Fibroblast of lung (primary cell): ENCODE data around the gene C18orf63. TPM values are rescaled to one million over a fixed set of nuclear protein-coding genes. Genes with fewer than 3 reads are reported as not detected.

Experiments
- DNase-seq, 2 donors: peaks; one replicate each; pipeline versions ENCODE4 v3.0.0 to v3.0.0-alpha.2; 2010; ENCODE audit warnings: low read depth in 2 of 2
- H2AFZ ChIP-seq: 2 replicates; pipeline ENCODE4 v1.5.1; 2012; ENCODE audit warnings: low read length, control low read depth, inconsistent platforms
- H3K27ac ChIP-seq: 2 replicates; pipeline ENCODE4 v1.5.1; 2011; ENCODE audit warnings: low read length, control low read depth; ENCODE audit not compliant: insufficient read depth
- H3K27me3 ChIP-seq: 2 replicates; pipeline ENCODE4 v1.5.1; 2011; ENCODE audit warnings: mild to moderate bottlenecking, low read length; ENCODE audit not compliant: control insufficient read depth, insufficient read depth
- H3K36me3 ChIP-seq: 2 replicates; pipeline ENCODE4 v1.5.1; 2011; ENCODE audit warnings: low read length; ENCODE audit not compliant: control insufficient read depth, insufficient read depth
- H3K4me1 ChIP-seq: 2 replicates; pipeline ENCODE4 v1.5.1; 2011; ENCODE audit warnings: low read length; ENCODE audit not compliant: control insufficient read depth, insufficient read depth; ENCODE audit errors: extremely low read depth
- H3K4me2 ChIP-seq: 2 replicates; pipeline ENCODE4 v1.5.1; 2011; ENCODE audit warnings: low read length, control low read depth; ENCODE audit not compliant: insufficient read depth; ENCODE audit errors: extremely low read depth
- H3K4me3 ChIP-seq, 4 experiments: fragments of 200-600 bp in 1 of 4; sonication (generic) in 1 of 4; replicated peaks in 1 of 4; 2 replicates each; pipeline ENCODE4 v1.5.1; 2011 to 2016; ENCODE audit warnings: low read length in 4 of 4, low read depth in 3 of 4, mild to moderate bottlenecking in 3 of 4, control low read depth in 2 of 4, inconsistent platforms in 1 of 4, mixed read lengths in 1 of 4; ENCODE audit not compliant: insufficient read depth in 1 of 4; ENCODE audit errors: control extremely low read depth in 1 of 4
- H3K79me2 ChIP-seq: 2 replicates; pipeline ENCODE4 v1.5.1; 2012; ENCODE audit warnings: mild to moderate bottlenecking, low read length, inconsistent platforms; ENCODE audit not compliant: control insufficient read depth, insufficient read depth
- H3K9ac ChIP-seq: 2 replicates; pipeline ENCODE4 v1.5.1; 2011; ENCODE audit warnings: mild to moderate bottlenecking, low read length, control low read depth; ENCODE audit not compliant: insufficient read depth
- H3K9me3 ChIP-seq: 2 replicates; pipeline ENCODE4 v1.5.1; 2012; ENCODE audit warnings: low read depth, low read length; ENCODE audit not compliant: control insufficient read depth, insufficient read depth
- H4K20me1 ChIP-seq: 2 replicates; pipeline ENCODE4 v1.5.1; 2011; ENCODE audit warnings: low read length; ENCODE audit not compliant: control insufficient read depth, insufficient read depth; ENCODE audit errors: extremely low read depth
- CTCF ChIP-seq, 2 donors: IDR thresholded peaks in 1 of 2; conservative IDR thresholded peaks in 1 of 2; 1 replicate in 1 of 2; 2 replicates in 1 of 2; pipeline ENCODE4 v1.5.1; 2011 to 2012; ENCODE audit warnings: low read length in 2 of 2, control low read depth in 1 of 2, inconsistent platforms in 1 of 2, low read depth in 1 of 2, mild to moderate bottlenecking in 1 of 2
- EZH2 ChIP-seq: IDR thresholded peaks from 2 replicates; pipeline ENCODE4 v1.5.1; 2012; ENCODE audit warnings: low read length, control low read depth, mild to moderate bottlenecking; ENCODE audit errors: missing control alignments
- polyA plus RNA-seq, 2 donors: library from polyadenylated mRNA; depleted of rRNA in 1 of 2; stranded (reverse) in 1 of 2; unstranded in 1 of 2; fragments of >200 nt; gene quantifications; 2 replicates each; pipeline ENCODE4 v1.2.1, GENCODE V29; 2011 to 2012; ENCODE audit warnings: missing spikeins in 1 of 2
- total RNA-seq: library from RNA; depleted of rRNA; stranded (reverse); fragments of >200 nt; gene quantifications from 2 replicates; pipeline ENCODE4 v1.2.1, GENCODE V29; 2014

Gene C18orf63
- total and polyA plus RNA-seq, 2 donors (not counting 1 experiment from before 2014, with no cell fraction given): not detected

- Histone ChIP-seq H2AFZ (no peak overlapping the region), H3K9me3 (no peaks in the 10 kb centered on the region), H3K4me1 (no peaks in the 10 kb centered on the region), H3K27ac (no peak overlapping the region), H4K20me1 (no peaks in the 10 kb centered on the region), H3K36me3 (no peaks in the 10 kb centered on the region), H3K27me3 (no peaks in the 10 kb centered on the region), H3K4me2 (no peak overlapping the region), H3K9ac (no peak overlapping the region), H3K79me2 (no peaks in the 10 kb centered on the region), H3K4me3 (no peak overlapping the region)
- TF ChIP-seq CTCF (conservative IDR thresholded peaks at IDR 0.05 in 1 of 2, IDR thresholded peaks at IDR 0.05 in 1 of 2; ENCODE audit: low read depth in 1 of 2, low read length in 2 of 2) (no peak), EZH2 (no peak)
- no peak for DNase-seq
These were observed 60.4 kb downstream of the C18orf63 start for GRCh38 chr18:74375999-74376398.

- H3K79me2 ChIP-seq: no peaks in the 10 kb centered on the region
- TF ChIP-seq CTCF (conservative IDR thresholded peaks at IDR 0.05 in 1 of 2, IDR thresholded peaks at IDR 0.05 in 1 of 2; ENCODE audit: low read depth in 1 of 2, low read length in 2 of 2): no peak
- no peak overlapping the region for H3K9ac ChIP-seq
- DNase-seq: no peak
- H3K9me3 ChIP-seq: no peaks in the 10 kb centered on the region
- no peak overlapping the region for H3K27ac ChIP-seq
- H3K4me1 ChIP-seq: no peaks in the 10 kb centered on the region
- no peak overlapping the region for H2AFZ ChIP-seq
- H3K4me2 ChIP-seq: no peak overlapping the region
- H3K36me3 ChIP-seq: no peaks in the 10 kb centered on the region
- H3K27me3 ChIP-seq: no peaks in the 10 kb centered on the region
- no peak overlapping the region for H3K4me3 ChIP-seq
- H4K20me1 ChIP-seq: no peaks in the 10 kb centered on the region
These were observed 60.9 kb downstream of the C18orf63 start for GRCh38 chr18:74376523-74376922.

GRCh38 chr18:74377776-74378175, 62.1 kb downstream of the C18orf63 start:
- Histone ChIP-seq H3K4me1 (no peaks in the 10 kb centered on the region), H3K79me2 (no peaks in the 10 kb centered on the region), H3K36me3 (no peaks in the 10 kb centered on the region), H4K20me1 (no peaks in the 10 kb centered on the region), H3K9me3 (no peaks in the 10 kb centered on the region), H2AFZ (no peak overlapping the region), H3K4me3 (no peak overlapping the region), H3K9ac (no peak overlapping the region), H3K27me3 (no peaks in the 10 kb centered on the region), H3K4me2 (no peak overlapping the region), H3K27ac (no peak overlapping the region)
- no peak for DNase-seq
- TF ChIP-seq EZH2 (no peak), CTCF (conservative IDR thresholded peaks at IDR 0.05 in 1 of 2, IDR thresholded peaks at IDR 0.05 in 1 of 2; ENCODE audit: low read depth in 1 of 2, low read length in 2 of 2) (no peak)
